SKM-1 (cell line): ENCODE results near the gene PGPEP1.
"Not testable (repeated sequence)": the region's sequence is repeated elsewhere in the genome, so short reads cannot be mapped to it uniquely, and the experiment has no call there.

Source experiments
- DNase-seq: peaks from one replicate; lab custom pipeline; 2025; ENCODE audit not compliant: unreplicated experiment; lab: John Stamatoyannopoulos, UW

Gene PGPEP1

DNA sequence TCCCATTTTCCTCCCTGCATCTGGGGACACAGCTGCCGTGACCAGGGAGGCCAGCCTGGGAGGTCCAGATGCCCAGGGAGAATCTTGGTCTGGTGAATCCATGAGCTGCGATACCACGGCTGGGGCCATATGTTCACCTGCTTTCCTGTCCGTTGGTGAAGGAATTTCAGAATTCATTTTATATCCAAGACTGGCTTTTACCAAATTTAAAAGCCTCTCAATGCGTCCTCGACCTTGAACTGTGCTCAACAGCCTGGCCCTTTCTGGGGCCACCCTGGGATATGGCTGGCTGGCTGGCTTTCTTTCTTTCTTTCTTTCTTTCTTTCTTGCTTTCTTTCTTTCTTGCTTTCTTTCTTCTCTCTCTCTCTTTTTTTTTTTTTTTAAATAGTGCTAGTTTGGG is 23.4 kb downstream of the PGPEP1 start:
- DNase-seq: no peak

- not testable (repeated sequence) for DNase-seq
These were observed 24.0 kb downstream of the PGPEP1 start for GRCh38 chr19:18364277-18364825.

DNA sequence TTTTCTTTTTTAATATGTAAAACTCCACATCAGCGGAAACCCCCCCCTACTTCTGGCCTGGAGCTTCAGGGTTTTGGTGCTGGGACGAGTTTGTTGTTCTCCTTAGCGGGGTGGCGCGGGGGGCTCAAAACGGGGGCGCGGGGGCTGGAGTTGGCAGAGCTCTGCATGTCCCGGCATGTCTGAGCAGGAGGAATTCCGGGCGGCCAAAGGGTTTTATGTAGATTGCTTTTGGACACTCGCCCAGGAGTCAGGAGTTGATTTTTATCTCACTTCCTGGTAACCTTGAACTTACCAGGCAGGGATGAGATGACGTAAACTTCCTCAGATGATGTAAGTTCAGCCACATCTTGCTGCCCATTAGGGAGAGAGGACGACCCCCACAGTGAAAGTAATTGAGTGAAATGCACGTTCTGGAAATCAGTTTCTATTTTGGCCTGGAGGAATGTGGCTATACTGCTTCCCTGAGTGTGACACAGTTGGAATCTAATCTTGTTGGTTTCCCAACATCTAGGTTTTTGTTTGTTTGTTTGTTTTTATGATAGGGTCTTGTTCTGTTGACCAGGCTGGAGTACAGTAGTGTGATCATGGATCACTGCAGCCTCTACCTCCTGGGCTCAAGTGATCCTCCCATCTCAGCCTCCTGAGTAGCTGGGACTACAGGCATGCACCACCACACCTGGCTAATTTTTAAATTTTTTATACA is 24.6 kb downstream of the PGPEP1 start:
- DNase-seq: peak; percentile 30

- DNase-seq: peak; percentile 13
These were observed 25.6 kb downstream of the PGPEP1 start for GRCh38 chr19:18366021-18366435.

- no peak for DNase-seq
These were observed 28.3 kb downstream of the PGPEP1 start for GRCh38 chr19:18368504-18369222.

- DNase-seq: no peak
These were observed 33.1 kb downstream of the PGPEP1 start for GRCh38 chr19:18373407-18373891.

GRCh38 chr19:18373892-18374629 is 33.7 kb downstream of the PGPEP1 start:
- peak; percentile 84 for DNase-seq

- no peak for DNase-seq
These were observed 36.6 kb downstream of the PGPEP1 start for GRCh38 chr19:18377026-18377425.

- no peak for DNase-seq
These were observed 39.7 kb downstream of the PGPEP1 start for GRCh38 chr19:18379803-18380747.

DNA sequence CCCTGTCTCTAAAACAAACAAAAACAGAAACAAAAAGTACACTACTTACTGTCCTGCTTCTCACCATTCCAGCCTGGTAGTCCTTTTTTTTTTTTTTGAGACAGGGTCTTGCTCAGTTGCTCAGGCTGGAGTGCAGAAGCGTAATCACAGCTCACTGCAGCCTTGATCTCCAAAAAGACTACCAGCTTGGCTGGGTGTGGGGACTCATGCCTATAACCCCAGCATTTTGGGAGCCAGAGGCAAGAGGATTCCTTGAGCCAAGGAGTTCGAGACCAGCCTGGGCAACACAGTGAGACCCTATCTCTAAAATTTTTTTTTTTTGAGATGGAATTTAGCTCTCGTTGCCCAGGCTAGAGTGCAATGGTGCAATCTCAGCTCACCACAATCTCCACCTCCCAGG is 40.4 kb downstream of the PGPEP1 start:
- no peak for DNase-seq

GRCh38 chr19:18383622-18384021 is 43.2 kb downstream of the PGPEP1 start:
- not testable (repeated sequence) for DNase-seq

DNA sequence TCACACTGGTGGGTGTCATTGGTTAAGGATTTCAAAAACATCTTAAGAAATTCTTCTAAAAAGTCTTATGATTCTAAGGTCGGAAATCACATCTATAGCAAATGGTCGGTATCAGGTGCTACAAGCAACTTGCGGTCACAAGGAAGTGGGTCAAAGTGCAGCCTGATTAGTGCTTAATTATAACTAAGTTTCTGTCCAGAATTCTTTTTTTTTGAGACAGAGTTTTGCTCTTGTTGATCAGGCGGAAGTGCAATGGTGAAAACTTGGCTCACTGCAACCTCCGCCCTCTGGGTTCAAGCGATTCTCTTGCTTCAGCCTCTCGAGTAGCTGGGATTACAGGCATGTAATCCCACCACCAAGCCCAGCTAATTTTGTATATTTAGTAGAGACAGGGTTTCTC is 44.4 kb downstream of the PGPEP1 start:
- no peak for DNase-seq

DNA sequence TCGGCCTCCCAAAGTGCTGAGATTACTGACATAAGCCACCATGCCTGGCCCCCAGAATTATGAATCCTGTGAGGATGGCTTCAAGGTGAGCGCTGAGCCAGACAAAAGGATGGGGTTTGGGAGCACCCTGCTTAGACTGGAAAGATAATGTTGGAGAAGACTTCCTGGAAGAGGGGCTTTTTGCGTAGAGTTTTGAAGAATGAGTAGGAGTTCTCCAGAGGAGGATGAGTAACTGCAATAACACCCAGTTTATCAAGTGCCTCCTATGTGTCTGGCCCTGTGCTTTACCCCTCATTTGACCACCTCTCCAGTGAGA is 44.9 kb downstream of the PGPEP1 start:
- no peak for DNase-seq

DNA sequence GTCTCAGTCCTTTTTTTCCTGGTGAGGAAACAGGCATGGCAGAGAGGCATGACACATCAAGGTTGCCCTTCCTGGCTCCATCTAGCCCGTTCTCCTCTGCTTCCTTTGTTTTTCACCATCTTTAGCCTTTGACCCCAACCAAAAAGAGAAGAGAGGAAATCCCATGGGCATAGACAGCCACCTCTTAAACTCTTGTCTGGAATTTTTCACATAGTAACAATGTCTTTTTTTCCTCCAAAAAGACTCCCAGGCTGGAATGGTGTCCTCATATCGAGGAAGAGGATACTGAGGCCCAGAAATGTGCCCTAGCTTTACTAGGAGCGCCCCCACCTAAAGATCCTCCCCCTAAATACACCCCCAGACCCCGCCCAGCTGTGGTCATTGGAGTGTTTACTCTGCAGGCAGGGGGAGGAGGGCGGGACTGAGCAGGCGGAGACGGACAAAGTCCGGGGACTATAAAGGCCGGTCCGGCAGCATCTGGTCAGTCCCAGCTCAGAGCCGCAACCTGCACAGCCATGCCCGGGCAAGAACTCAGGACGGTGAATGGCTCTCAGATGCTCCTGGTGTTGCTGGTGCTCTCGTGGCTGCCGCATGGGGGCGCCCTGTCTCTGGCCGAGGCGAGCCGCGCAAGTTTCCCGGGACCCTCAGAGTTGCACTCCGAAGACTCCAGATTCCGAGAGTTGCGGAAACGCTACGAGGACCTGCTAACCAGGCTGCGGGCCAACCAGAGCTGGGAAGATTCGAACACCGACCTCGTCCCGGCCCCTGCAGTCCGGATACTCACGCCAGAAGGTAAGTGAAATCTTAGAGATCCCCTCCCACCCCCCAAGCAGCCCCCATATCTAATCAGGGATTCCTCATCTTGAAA is 45.5 kb downstream of the PGPEP1 start, which contains the start of gene GDF15:
GDF15 (plus strand) TSS at position 484 of the 868 bp plus-strand sequence; CDS start at position 516, 32 bp downstream.
- DNase-seq: peak; percentile 47

DNA sequence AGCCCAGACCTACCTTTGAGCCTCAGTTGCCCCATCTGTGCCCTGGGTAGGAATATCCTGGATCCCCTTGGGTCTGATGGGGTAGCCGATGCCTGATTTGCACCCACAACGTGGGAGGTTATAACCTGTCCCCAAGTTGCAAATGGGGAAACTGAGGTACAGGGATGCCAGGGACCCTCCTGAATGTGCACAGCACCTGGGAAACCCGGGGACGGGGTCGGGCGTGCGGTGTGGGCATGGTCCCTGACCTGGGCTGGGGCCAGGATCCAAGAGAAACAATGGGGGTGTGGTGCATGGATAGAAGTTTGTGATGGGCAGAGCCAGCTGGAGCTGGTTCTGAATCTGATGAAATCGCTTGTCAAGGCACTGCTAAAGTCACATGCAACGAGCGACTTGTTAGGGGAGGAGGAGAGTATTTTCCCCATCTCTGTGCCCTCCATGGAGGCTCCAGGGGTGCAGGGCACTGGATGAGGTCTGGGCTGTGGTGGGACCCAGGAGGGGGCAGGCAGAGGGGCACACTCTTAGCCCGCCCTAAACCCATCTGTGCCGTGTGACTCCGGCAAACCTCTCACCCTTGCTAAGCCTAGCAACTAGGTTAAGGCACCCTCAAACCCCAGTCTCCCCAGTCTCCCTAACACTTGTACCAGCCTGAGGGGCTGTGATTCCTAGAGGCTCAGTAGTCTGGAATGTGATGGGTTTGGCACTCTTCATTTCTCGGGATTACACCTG is 46.3 kb downstream of the PGPEP1 start:
- DNase-seq: no peak

- DNase-seq: peak; percentile 56
These were observed 47.9 kb downstream of the PGPEP1 start for GRCh38 chr19:18388100-18388959.

- DNase-seq: no peak
These were observed 48.7 kb downstream of the PGPEP1 start for GRCh38 chr19:18388960-18389725.
